IPS-18c (cell line): ENCODE measurements around the gene ADIPOR2.
"Not testable (repeated sequence)": the region's sequence is repeated elsewhere in the genome, so short reads cannot be mapped to it uniquely, and the experiment has no call there.

Source experiments
- H3K4me3 ChIP-seq: 2 replicates; pipeline ENCODE4 v1.7.0; 2013; ENCODE audit warnings: low read depth, mild to moderate bottlenecking, low read length, moderate library complexity; ENCODE audit not compliant: insufficient read depth
- H3K9me3 ChIP-seq: one replicate; pipeline ENCODE4 v1.6.1; 2013; ENCODE audit warnings: mild to moderate bottlenecking, low read length, moderate library complexity; ENCODE audit not compliant: control insufficient read depth, insufficient read depth

Gene ADIPOR2

DNA sequence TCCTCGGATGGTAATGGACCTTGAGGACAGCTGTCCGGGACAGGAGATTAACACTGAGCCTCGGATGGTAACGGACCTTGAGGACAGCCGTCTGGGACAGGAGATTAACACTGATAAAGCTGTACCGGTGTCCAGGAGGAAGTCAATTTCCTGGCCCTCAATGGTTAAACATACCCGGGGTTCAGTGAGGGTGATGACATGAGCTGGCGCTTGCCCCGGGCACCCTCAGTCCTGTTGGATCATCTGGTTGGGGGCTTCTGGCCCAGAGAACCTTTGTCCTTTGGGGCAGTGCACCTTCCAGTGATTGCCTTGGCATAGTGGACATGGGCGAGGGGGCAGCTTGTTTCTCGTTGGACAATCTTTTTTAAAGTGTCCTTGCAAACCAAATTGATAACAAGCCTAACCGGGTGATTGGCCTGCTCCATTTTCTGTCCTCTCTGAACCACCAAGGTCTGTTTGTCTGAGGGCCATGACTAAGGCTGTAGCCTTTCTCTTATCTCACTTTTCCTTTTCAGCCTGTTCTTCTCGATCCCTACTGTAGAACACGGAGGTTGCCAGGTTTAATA, 23.0 kb downstream of the ADIPOR2 start:
- H3K9me3 ChIP-seq, H3K4me3 ChIP-seq: not testable (repeated sequence)

DNA sequence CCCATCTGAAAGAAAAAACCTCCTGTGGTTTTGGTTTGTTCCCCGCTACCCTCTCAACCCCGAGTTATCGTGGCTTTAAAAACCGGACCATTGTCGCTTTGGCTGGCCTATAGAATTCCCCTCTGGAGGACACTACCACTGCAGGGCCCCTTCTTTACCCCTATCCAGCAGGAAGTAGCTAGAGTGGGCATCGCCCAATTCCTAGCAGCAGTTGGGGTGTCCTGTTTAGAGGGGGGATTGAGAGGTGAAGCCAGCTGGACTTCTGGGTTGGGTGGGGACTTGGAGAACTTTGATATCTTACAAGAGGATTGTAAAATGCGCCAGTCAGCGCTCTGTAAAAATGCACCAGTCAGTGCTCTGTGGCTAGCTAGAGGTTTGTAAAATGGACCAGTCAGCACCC, 24.6 kb downstream of the ADIPOR2 start:
- not testable (repeated sequence) for H3K9me3 ChIP-seq, H3K4me3 ChIP-seq

DNA sequence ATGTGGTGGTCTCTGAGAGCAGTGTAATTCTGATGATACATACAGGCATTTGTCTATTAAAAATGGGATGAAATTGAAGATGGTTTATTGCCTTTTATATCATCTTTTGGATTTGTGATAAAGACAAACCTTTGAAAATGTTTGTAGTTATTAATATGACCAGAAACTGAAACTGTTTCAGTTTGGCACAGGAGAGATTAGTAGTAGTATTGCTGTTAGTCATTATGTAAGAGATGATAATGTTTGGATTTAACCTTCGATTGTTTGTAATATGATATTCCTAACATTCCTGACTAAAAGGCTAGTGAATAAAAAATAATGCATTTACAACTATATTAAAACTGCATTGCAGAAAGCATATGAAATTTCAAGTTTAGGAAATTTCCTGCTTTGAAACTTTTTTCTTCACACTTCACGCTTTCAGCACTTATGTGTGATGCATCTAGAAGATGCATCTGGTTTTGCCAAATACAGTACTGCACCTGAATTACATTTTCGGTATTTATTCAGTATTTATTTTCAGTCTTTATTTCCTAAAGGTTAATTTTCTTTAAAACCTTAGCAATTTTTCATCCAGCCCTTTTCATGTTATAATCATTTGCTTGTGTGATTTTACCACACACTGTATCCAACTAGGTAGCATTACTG, 25.5 kb downstream of the ADIPOR2 start:
- peaks cover 6% of the 10 kb centered on the region for H3K9me3 ChIP-seq
- H3K4me3 ChIP-seq = no peak overlapping the region

DNA sequence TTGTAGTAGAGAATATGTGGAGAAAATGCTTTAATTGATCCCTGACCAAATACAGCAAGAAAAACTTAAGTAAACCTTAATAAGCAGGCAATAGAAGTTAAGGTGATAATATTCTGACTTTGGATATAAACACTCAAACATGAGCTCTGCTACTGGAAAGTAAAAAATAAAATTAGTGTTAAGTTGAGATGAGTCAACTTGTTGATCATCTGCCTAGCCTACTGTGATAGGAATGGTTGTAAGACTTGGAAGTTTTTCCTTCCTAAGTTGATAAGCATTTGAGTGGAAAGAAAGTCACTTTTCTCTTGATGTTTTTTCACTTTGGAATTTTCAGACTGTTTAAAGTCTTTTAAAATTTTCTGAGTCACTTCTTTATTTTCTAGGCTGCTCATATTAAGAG, 26.0 kb downstream of the ADIPOR2 start:
- Histone ChIP-seq H3K4me3 (no peak overlapping the region), H3K9me3 (peaks cover 6% of the 10 kb centered on the region)

DNA sequence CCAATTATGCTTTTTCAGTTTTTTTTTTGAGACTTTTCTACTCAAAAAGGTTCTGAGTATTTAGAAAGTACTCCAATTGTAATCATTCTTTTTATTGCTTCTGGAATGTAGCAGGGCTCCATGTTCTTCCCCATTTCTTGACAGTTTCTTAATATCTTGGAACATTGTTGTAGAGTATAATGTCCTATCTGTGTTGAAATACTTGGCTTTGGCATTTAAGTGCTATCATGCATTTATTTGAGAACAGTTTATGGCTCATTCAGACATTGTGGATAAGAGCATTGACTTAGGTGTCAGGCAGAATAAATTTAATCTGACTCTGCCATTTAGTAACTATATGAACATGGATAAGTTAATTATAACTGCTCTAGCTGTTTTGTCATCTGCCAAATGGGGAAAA, 28.3 kb downstream of the ADIPOR2 start:
- H3K4me3 ChIP-seq = no peak overlapping the region
- H3K9me3 ChIP-seq = peaks cover 6% of the 10 kb centered on the region

DNA sequence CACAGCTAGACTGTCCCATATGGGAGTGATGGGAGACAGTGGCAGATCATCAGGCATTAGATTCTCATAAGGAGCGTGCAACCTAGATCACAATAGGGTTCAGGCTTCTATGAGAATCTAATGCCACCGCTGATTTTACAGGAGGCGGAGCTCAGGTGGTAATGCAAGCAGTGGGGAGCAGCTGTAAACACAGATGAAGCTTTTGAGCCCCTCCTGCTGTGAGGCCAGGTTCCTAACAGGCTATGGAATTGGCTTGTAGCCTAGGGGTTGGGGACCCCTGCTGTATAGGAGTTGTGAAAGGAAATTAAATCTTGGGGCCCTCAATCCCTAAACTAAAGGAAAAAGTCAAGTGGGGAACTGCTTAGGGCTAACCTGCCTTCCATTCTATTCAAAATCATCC, 29.6 kb downstream of the ADIPOR2 start:
- peaks cover 10% of the 10 kb centered on the region for H3K9me3 ChIP-seq
- H3K4me3 ChIP-seq = no peak overlapping the region

DNA sequence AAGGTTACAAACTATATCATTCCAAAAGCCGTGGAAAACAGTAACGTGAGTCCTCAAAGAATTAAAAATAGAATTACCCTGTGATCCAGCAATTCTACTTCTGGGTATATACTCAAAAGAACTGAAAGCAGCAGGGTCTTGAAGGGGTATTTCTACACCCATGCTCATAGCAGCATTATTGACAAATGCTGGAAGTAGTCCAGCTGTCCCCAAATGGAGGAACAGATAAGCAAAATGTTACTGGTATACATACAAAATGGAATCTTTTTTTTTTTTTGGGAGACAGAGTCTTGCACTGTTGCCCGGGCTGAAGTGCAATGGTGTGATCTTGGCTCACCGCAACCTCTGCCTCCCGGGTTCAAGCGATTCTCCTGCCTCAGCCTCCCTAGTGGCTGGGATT, 32.9 kb downstream of the ADIPOR2 start:
- Histone ChIP-seq H3K9me3 (peaks cover 7% of the 10 kb centered on the region), H3K4me3 (no peak overlapping the region)

DNA sequence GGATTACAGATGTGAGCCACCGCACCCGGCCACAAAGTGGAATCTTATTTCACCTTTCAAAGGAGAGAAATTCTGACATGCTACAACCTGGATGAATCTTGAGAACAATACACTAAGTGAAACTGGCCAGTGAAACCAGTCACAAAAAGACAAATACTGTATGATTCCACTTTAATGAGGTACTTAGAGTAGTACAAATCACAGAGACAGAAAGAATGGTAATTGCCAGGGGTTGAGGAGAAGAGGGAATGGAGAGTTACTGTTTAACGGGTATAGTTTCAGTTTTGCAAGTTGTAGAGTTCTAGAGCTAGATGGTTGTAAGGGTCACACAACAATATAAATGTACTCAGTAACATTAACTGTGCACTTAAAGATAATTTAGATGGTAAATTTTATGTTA, 33.4 kb downstream of the ADIPOR2 start:
- no peak overlapping the region for H3K4me3 ChIP-seq
- H3K9me3 ChIP-seq = peaks cover 7% of the 10 kb centered on the region

DNA sequence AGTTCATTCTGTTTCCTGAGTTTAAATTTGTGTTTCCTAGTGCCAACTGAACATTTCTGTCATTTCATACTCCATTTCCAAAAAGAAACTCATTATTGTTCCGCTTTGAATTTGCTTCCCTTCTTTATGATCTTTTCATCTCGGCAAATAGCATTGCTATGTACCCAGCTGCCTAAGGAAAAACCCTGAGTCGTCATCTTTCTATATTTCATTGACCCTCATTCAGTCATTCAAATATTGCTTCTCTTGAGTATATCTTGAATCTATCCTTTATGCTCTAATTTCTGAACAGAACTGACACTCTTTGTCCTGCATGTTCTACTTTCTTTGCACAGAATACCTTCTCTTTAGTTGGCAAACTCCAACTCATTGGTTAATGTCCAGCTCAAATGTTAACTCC, 35.9 kb downstream of the ADIPOR2 start:
- H3K9me3 ChIP-seq = peaks cover 3% of the 10 kb centered on the region
- H3K4me3 ChIP-seq = no peak overlapping the region

DNA sequence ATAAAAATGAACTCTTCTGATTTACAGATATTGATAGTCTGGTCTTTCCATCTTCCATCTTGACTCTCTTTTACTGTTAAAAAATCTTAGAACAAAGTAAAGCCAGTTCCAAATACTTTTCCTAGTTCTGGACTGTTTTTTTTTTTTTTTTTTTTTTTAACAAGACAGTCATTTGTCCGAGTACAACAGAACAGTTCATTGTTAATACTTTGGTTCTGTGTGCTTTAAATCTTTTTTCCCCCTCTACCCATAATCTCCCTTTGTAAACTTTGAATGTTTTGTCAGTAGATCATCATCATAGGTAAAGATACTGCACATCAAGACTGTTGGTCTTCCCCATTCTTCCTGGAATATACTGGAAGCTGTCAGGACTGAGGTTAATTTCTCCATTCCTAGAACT, 38.0 kb downstream of the ADIPOR2 start:
- Histone ChIP-seq H3K9me3 (peaks cover 3% of the 10 kb centered on the region), H3K4me3 (no peak overlapping the region)

DNA sequence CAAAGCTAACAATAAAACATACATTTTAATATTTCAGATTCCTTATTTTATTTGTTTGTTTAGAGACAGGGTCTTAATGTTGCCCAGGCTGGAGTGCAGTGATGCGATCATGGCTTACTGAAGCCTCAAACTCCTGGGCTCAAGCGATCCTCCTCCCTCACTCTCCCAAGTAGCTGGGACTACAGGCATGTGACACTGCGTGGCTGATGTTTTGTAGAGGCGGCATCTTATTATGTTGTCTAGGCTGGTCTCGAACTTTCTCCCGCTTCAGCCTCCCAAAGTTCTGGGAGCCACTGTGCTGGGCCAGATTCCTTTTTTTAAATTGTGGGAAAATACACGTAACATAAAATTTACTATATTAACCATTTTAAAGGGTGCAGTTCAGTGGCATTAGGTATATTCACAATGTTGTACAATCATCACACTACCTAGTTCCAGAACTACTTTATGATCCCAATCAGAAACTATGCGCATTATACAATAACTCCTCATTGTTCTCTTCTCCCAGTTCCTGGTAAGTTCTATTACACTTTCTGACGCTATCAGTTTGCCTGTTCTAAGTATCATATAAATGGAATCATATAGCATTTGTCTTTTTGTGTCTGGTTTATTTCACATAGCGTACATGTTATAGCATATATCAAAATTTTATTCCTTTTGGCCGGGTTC, 40.3 kb downstream of the ADIPOR2 start:
- Histone ChIP-seq H3K4me3 (no peak overlapping the region), H3K9me3 (no peaks in the 10 kb centered on the region)

DNA sequence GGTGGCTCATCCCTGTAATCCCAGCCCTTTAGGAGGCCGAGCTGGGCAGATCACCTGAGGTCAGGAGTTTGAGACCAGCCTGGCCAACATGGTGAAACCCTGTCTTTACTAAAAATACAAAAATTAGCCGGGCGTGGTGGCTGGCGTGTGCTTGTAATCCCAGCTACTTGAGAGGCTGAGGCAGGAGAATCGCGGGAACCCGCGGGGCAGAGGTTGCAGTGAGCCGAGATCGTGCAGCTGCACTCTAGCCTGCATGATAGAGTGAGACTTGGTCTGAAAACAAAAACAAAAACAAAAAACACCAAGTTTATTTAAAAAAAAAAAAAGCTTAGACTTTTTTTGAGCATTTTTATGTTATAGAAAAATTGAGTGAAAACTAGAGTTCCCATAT, 40.8 kb downstream of the ADIPOR2 start:
- not testable (repeated sequence) for H3K4me3 ChIP-seq, H3K9me3 ChIP-seq

DNA sequence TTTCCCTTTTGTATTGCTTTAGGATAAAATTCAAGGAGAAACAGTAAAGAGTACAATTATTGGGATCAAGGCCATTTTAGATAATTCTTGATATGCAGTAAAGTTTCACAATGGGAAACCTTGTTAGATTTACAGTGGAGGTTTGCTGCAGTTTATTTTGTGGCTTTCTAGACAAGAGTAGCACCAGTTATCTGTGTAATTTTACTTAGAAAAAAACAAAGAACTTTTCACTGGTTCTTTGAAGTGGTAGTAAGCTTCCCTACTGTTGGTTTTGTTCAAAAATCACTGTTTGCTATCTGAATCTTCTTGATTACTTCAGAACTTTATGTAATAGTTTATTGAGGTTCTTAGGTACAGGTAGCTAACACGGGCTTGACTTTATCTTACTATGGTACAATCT, 42.0 kb downstream of the ADIPOR2 start:
- Histone ChIP-seq H3K4me3 (no peak overlapping the region), H3K9me3 (no peaks in the 10 kb centered on the region)

DNA sequence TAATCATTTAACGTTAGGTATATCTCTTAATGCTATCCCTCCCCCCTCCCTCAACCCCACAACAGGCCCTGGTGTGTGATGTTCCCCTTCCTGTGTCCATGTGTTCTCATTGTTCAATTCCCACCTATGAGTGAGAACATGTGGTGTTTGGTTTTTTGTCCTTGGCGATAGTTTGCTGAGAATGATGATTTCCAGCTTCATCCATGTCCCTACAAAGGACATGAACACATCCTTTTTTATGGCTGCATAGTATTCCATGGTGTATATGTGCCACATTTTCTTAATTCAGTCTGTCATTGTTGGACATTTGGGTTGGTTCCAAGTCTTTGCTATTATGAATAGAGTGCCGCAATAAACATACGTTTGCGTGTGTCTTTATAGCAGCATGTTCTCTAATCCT, 42.8 kb downstream of the ADIPOR2 start:
- H3K9me3 ChIP-seq, H3K4me3 ChIP-seq: not testable (repeated sequence)

DNA sequence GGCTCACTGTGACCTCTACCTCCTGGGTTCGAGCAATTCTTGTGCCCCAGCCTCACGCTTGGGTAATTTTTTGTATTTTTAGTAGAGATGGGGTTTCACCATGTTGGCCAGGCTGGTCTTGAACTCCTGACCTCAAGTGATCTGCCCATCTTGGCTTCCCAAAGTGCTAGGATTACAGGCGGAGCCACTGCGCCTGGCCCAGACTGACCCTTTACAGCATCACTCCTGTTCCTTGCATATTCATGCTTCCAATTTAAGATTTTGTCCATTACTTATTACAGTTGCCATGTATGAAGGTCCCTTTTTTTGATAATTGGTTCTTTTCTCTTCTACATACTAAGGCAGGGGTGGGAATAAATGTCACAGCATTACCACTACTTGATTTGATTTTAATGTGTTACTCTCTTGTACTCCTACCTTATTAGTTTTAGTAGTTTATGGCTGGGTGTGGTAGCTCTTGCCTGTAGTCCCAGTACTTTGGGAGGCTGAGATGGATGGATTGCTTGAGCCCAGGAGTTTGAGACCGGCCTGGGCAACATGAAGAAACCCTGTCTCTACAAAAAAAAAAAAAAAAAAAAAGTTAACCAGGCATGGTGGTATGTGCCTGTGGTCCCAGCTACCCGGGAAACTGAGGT, 46.9 kb downstream of the ADIPOR2 start:
- Histone ChIP-seq H3K9me3 (no peaks in the 10 kb centered on the region), H3K4me3 (no peak overlapping the region)

DNA sequence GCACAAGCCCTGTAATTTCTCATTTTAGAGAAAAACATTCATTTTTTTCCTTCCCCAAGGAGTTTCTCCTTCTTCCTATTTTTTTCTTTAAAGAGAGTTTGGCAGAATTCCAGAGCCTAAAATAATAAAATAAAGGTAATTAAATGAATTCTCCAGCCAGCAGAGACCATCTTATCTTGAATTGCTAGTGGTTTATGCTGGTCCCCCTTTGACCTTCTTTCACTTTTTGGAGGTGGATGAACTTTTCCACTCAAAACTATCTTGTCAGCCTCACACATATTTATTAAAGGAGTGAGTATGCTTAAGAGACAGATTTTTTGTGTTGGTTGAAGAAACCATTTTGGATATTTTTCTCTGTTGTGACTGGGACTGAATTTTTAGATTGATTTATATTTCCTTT, 47.6 kb downstream of the ADIPOR2 start:
- Histone ChIP-seq H3K9me3 (no peaks in the 10 kb centered on the region), H3K4me3 (no peak overlapping the region)

DNA sequence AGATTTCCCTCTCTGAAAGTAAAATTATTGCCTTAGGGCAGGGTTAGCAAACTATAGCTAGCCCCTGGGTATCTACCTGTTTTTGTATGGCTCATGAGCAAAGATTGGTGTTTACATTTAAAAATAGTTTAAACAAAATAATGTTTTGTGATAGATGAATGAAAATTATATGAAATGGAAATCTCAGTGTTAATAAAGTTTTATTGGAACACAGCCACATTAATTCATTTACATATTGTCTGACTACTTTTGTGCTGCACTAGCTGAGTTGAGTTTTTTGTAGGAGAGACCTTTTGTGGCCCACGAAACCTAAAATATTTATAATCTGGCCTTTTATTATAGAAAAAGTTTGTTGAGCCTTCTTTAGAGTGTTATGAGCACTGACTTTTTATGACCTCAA, 48.5 kb downstream of the ADIPOR2 start:
- H3K4me3 ChIP-seq = no peak overlapping the region
- no peaks in the 10 kb centered on the region for H3K9me3 ChIP-seq

DNA sequence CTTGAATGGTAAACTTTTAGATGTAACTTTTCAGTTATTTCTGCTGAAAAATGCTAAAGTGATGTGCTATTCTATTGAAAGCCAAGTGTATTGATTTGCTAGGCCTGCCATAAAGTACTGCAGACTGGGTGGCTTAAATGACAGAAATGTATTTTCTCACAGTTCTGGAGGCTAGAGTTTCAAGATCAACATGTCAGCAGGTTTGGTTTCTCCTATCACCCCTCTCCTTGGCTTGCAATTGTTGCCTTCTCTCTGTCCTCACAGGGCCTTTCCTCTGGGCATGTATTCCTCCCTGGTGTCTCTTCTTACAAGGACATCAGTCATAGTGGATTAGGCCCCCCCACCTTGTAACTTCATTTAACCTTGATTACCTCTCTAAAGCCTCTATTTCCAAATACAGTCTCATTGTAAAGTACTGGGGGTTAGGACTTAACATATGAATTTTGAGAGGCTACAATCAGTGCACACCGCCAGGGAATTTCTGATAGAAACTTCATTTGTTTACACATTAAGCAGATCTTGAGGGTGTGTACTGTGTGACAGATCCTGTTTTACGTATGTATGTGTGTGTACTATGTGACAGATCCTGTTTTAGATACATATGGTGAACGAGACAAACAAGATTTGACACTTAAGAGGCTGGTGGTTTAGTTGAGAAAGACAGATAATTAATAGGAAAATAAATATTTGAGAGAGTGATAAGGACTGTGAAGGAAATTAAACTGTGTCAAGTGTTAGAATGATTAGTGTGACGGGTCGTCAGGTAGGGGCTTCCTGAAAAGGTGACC, 49.5 kb downstream of the ADIPOR2 start:
- Histone ChIP-seq H3K4me3 (no peak overlapping the region), H3K9me3 (no peaks in the 10 kb centered on the region)
